Memory B cell (primary cell): ENCODE data around the gene SORCS2.

Experiments used
- ATAC-seq: fragments of 150-1000 bp; cut with Tn5 transposase; 2 replicates; pipeline ENCODE4 v1.10.0; 2021; ENCODE audit warnings: low read depth, mild to moderate bottlenecking, moderate library complexity
- DNase-seq, 2 donors: peaks; one replicate each; pipeline ENCODE4 v3.0.0; 2022; ENCODE audit warnings: low spot score in 2 of 2
- H3K27ac Mint-ChIP-seq: one replicate; pipeline ENCODE4 v1.8.0; 2022; ENCODE audit warnings: mild to moderate bottlenecking, moderate library complexity, mixed read lengths
- H3K27me3 Mint-ChIP-seq: one replicate; pipeline ENCODE4 v1.8.0; 2022; ENCODE audit warnings: mixed read lengths
- H3K36me3 Mint-ChIP-seq: one replicate; pipeline ENCODE4 v1.8.0; 2022; ENCODE audit warnings: mild to moderate bottlenecking, mixed read lengths
- H3K4me1 Mint-ChIP-seq: one replicate; pipeline ENCODE4 v1.8.0; 2022; ENCODE audit warnings: mixed read lengths
- H3K4me3 Mint-ChIP-seq: one replicate; pipeline ENCODE4 v1.8.0; 2022; ENCODE audit warnings: mild to moderate bottlenecking, moderate library complexity, mixed read lengths
- H3K9me3 Mint-ChIP-seq: one replicate; pipeline ENCODE4 v1.8.0; 2022; ENCODE audit warnings: mixed read lengths

The SORCS2 gene

GRCh38 chr4:7185487-7186030 lies 6.8 kb upstream of the SORCS2 start:
- no peak for ATAC-seq
- Mint-ChIP-seq H3K4me1 (peaks cover 6% of the 10 kb centered on the region), H3K36me3 (no peaks in the 10 kb centered on the region), H3K27me3 (peaks cover 18% of the 10 kb centered on the region), H3K27ac (no peak overlapping the region), H3K4me3 (no peak overlapping the region), H3K9me3 (peaks cover 2% of the 10 kb centered on the region)
- no peak for DNase-seq

GRCh38 chr4:7186031-7186430 lies 6.3 kb upstream of the SORCS2 start:
- Mint-ChIP-seq H3K27ac (no peak overlapping the region), H3K4me1 (peaks cover 6% of the 10 kb centered on the region), H3K27me3 (peaks cover 18% of the 10 kb centered on the region), H3K9me3 (peaks cover 2% of the 10 kb centered on the region), H3K4me3 (no peak overlapping the region), H3K36me3 (no peaks in the 10 kb centered on the region)
- DNase-seq (no peak), ATAC-seq (no peak)

GRCh38 chr4:7186516-7187167 lies 5.7 kb upstream of the SORCS2 start:
- Mint-ChIP-seq H3K4me3 (no peak overlapping the region), H3K27ac (no peak overlapping the region), H3K27me3 (peaks cover 17% of the 10 kb centered on the region), H3K9me3 (peaks cover 2% of the 10 kb centered on the region), H3K36me3 (no peaks in the 10 kb centered on the region), H3K4me1 (peaks cover 6% of the 10 kb centered on the region)
- DNase-seq (no peak), ATAC-seq (no peak)

- Mint-ChIP-seq H3K4me1 (peaks cover 6% of the 10 kb centered on the region), H3K4me3 (no peak overlapping the region), H3K9me3 (no peaks in the 10 kb centered on the region), H3K36me3 (no peaks in the 10 kb centered on the region), H3K27ac (no peak overlapping the region), H3K27me3 (peaks cover 17% of the 10 kb centered on the region)
- ATAC-seq (no peak), DNase-seq (no peak)
Measured at GRCh38 chr4:7187168-7187535, 5.2 kb upstream of the SORCS2 start.

GRCh38 chr4:7187691-7188090 lies 4.6 kb upstream of the SORCS2 start:
- Mint-ChIP-seq H3K4me1 (peaks cover 6% of the 10 kb centered on the region), H3K27me3 (peaks cover 17% of the 10 kb centered on the region), H3K4me3 (no peak overlapping the region), H3K27ac (no peak overlapping the region), H3K9me3 (no peaks in the 10 kb centered on the region), H3K36me3 (no peaks in the 10 kb centered on the region)
- no peak for ATAC-seq
- no peak for DNase-seq

GRCh38 chr4:7189066-7189465 lies 3.3 kb upstream of the SORCS2 start:
- DNase-seq: no peak
- ATAC-seq: no peak
- H3K27me3 Mint-ChIP-seq: peaks cover 16% of the 10 kb centered on the region
- no peaks in the 10 kb centered on the region for H3K9me3 Mint-ChIP-seq
- H3K27ac Mint-ChIP-seq: no peak overlapping the region
- H3K4me1 Mint-ChIP-seq: peaks cover 6% of the 10 kb centered on the region
- no peaks in the 10 kb centered on the region for H3K36me3 Mint-ChIP-seq
- H3K4me3 Mint-ChIP-seq: no peak overlapping the region

GRCh38 chr4:7189475-7190277 lies 2.7 kb upstream of the SORCS2 start:
- Mint-ChIP-seq H3K9me3 (no peaks in the 10 kb centered on the region), H3K27me3 (peaks cover 20% of the 10 kb centered on the region), H3K4me3 (no peak overlapping the region), H3K27ac (no peak overlapping the region), H3K36me3 (no peaks in the 10 kb centered on the region), H3K4me1 (peaks cover 6% of the 10 kb centered on the region)
- DNase-seq (no peak), ATAC-seq (no peak)

GRCh38 chr4:7190278-7190594 lies 2.1 kb upstream of the SORCS2 start:
- no peak for ATAC-seq
- Mint-ChIP-seq H3K4me3 (no peak overlapping the region), H3K9me3 (no peaks in the 10 kb centered on the region), H3K27me3 (peaks cover 20% of the 10 kb centered on the region), H3K27ac (no peak overlapping the region), H3K36me3 (no peaks in the 10 kb centered on the region), H3K4me1 (peaks cover 6% of the 10 kb centered on the region)
- DNase-seq: no peak

GRCh38 chr4:7190691-7191545 lies 1.4 kb upstream of the SORCS2 start:
- Mint-ChIP-seq H3K4me1 (peaks cover 6% of the 10 kb centered on the region), H3K36me3 (no peaks in the 10 kb centered on the region), H3K4me3 (no peak overlapping the region), H3K27ac (no peak overlapping the region), H3K9me3 (no peaks in the 10 kb centered on the region), H3K27me3 (peaks cover 20% of the 10 kb centered on the region)
- DNase-seq (no peak), ATAC-seq (no peak)

- ATAC-seq: no peak
- H3K27me3 Mint-ChIP-seq: peaks cover 20% of the 10 kb centered on the region
Measured at GRCh38 chr4:7191546-7192251, 639 bp upstream of the SORCS2 start.

GRCh38 chr4:7193030-7193958 lies 956 bp downstream of the SORCS2 start:
- peaks cover 6% of the 10 kb centered on the region for H3K4me1 Mint-ChIP-seq
- H3K27me3 Mint-ChIP-seq: peaks cover 25% of the 10 kb centered on the region
- no peaks in the 10 kb centered on the region for H3K9me3 Mint-ChIP-seq
- no peaks in the 10 kb centered on the region for H3K36me3 Mint-ChIP-seq
- no peak overlapping the region for H3K27ac Mint-ChIP-seq
- ATAC-seq (no peak), DNase-seq (no peak)
- H3K4me3 Mint-ChIP-seq: peak overlapping the region; percentile 15

More at GRCh38 chr4:7191546-7192251, 639 bp upstream of the SORCS2 start:
- DNase-seq: no peak
- Mint-ChIP-seq H3K36me3 (no peaks in the 10 kb centered on the region), H3K4me1 (peaks cover 6% of the 10 kb centered on the region), H3K9me3 (no peaks in the 10 kb centered on the region), H3K4me3 (peak overlapping the region; percentile 62), H3K27ac (no peak overlapping the region)

GRCh38 chr4:7194251-7195140 lies 2.2 kb downstream of the SORCS2 start:
- ATAC-seq: no peak
- Mint-ChIP-seq H3K9me3 (no peaks in the 10 kb centered on the region), H3K27me3 (peaks cover 25% of the 10 kb centered on the region), H3K4me3 (no peak overlapping the region), H3K36me3 (no peaks in the 10 kb centered on the region), H3K27ac (no peak overlapping the region), H3K4me1 (peaks cover 6% of the 10 kb centered on the region)
- DNase-seq: no peak
